ENCODE measurements around the gene TTLL9. TPM values are rescaled to one million over a fixed set of nuclear protein-coding genes. Genes with fewer than 3 reads are reported as not detected.

The TTLL9 gene
- polyA plus RNA-seq, 1 of the 3 experiments (the other 2 are of a cell fraction): 0.23 TPM

DNA sequence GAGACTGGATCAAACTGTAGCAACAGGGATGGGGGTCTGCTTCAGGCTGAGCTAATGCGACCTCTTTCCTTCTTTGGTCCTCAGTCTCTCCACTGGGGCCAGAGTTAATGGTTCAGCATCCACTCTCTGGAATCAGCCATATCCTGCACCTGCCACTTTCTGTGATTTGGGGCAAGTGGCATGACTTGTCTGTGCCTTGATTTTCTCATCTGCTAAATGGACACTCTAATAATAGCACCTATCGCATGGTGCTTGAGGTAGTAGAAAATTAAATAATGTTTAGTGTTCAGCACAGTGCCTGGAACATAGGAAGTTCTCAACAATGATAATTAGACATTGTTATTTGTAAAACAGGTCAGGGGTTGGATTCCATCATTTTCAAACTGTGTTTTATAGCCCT, 103.9 kb downstream of the TTLL9 start:
- peaks cover 10% of the 10 kb centered on the region; the same call in 1 of the 2 replicates for H3K27me3 ChIP-seq (ENCODE audit: insufficient read depth)
- POLR2A ChIA-PET: no interaction called here
- H3K27ac ChIP-seq (ENCODE audit: low read depth in 2 of 2, low read length in 1 of 2): no peak overlapping the region
- H3K36me3 ChIP-seq (replicated peaks in 1 of 2; ENCODE audit: control insufficient read depth in 1 of 2, insufficient read depth in 2 of 2, low read length in 1 of 2): no peaks in the 10 kb centered on the region
- no peaks in the 10 kb centered on the region for H3K9me3 ChIP-seq
- H3F3A ChIP-seq (replicated peaks; ENCODE audit: insufficient read depth): no peaks in the 10 kb centered on the region
- WGBS (ENCODE audit: low lambda C conversion rate): 68% methylated on average over 2 of the region's 2 CpGs
- DNase-seq: no peak
- H3K4me3 ChIP-seq (ENCODE audit: low read depth in 2 of 2, low read length in 1 of 2): no peak overlapping the region
- no peaks in the 10 kb centered on the region for H4K20me1 ChIP-seq (ENCODE audit: insufficient read depth)
- H3K4me1 ChIP-seq (ENCODE audit: control insufficient read depth in 1 of 2, insufficient read depth in 2 of 2, low read depth in 1 of 2, low read length in 1 of 2): peaks cover 0 to 9% of the 10 kb centered on the region in 2 experiments; a peak in 2 of 4 replicates
- H3K9me2 ChIP-seq: no peaks in the 10 kb centered on the region
- no peak overlapping the region for H3K4me2 ChIP-seq
- TF ChIP-seq MEF2A (IDR thresholded peaks at IDR 0.05; ENCODE audit: borderline replicate concordance, low read depth): no peak
- no peak for TF ChIP-seq SMC3 (IDR thresholded peaks at IDR 0.05; ENCODE audit: low read depth, low read length)
- TF ChIP-seq, protein P1, sequence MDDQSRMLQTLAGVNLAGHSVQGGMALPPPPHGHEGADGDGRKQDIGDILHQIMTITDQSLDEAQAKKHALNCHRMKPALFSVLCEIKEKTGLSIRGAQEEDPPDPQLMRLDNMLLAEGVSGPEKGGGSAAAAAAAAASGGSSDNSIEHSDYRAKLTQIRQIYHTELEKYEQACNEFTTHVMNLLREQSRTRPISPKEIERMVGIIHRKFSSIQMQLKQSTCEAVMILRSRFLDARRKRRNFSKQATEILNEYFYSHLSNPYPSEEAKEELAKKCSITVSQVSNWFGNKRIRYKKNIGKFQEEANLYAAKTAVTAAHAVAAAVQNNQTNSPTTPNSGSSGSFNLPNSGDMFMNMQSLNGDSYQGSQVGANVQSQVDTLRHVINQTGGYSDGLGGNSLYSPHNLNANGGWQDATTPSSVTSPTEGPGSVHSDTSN (IDR thresholded peaks at IDR 0.05): no peak
- no peak for TF ChIP-seq EP300 (IDR thresholded peaks at IDR 0.05; ENCODE audit: borderline replicate concordance in 1 of 2, low read depth in 1 of 2, low read length in 1 of 2)
- no peak for TF ChIP-seq TEAD4 (IDR thresholded peaks at IDR 0.05; ENCODE audit: borderline replicate concordance, insufficient read depth)
- CTCF ChIA-PET: no interaction called here
- H3K9ac ChIP-seq: no peak overlapping the region
- no peaks in the 10 kb centered on the region for H3K79me2 ChIP-seq (ENCODE audit: insufficient read depth)
- no peak overlapping the region for H2AFZ ChIP-seq (ENCODE audit: low read depth)

DNA sequence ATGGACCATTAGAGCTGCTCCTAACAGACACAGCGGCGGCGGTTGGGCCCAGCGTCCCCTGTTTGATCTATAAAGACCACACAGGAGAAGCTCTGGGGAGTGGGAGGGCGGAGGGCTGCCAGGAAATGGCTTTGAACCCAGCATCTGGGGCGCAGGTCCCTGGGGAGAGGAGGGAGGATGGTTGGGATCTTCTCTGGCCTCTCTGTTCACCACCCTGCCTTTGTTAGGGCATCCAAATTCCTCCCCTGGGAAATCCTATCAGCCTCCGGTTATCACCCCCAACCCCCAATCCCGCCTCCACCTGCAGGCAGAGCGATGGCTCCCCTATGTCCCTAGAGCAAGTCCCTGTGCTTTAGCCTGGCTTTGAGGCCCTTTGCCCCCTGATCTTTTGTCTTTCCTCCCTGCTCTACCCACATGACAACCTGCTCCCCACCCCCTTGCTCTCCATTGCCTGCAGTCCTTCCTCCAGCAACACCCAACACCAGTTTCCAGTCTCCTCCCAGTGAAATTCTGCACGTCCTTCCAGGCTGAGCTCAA, 104.6 kb downstream of the TTLL9 start:
- Histone ChIP-seq H3K4me1 (ENCODE audit: control insufficient read depth in 1 of 2, insufficient read depth in 2 of 2, low read depth in 1 of 2, low read length in 1 of 2) (peaks cover 0 to 6% of the 10 kb centered on the region in 2 experiments; a peak in 2 of 4 replicates), H3K9me3 (no peaks in the 10 kb centered on the region), H3F3A (replicated peaks; ENCODE audit: insufficient read depth) (no peaks in the 10 kb centered on the region), H3K4me3 (ENCODE audit: low read depth in 2 of 2, low read length in 1 of 2) (no peak overlapping the region), H4K20me1 (ENCODE audit: insufficient read depth) (no peaks in the 10 kb centered on the region), H3K9ac (no peak overlapping the region), H3K36me3 (replicated peaks in 1 of 2; ENCODE audit: control insufficient read depth in 1 of 2, insufficient read depth in 2 of 2, low read length in 1 of 2) (no peaks in the 10 kb centered on the region), H3K9me2 (no peaks in the 10 kb centered on the region), H3K27me3 (ENCODE audit: insufficient read depth) (peaks cover 3% of the 10 kb centered on the region; the same call in 1 of the 2 replicates), H2AFZ (ENCODE audit: low read depth) (no peak overlapping the region), H3K79me2 (ENCODE audit: insufficient read depth) (no peaks in the 10 kb centered on the region), H3K4me2 (no peak overlapping the region), H3K27ac (ENCODE audit: low read depth in 2 of 2, low read length in 1 of 2) (no peak overlapping the region)
- ChIA-PET CTCF (interaction anchor here (0.8 to 1.2 kb wide), 2 partner anchors 117 to 128 kb away, joined by 3 to 4 read pairs; no protein-coding TSS in a partner anchor), POLR2A (no interaction called here)
- no peak for DNase-seq
- TF ChIP-seq FOXM1 (IDR thresholded peaks at IDR 0.05; ENCODE audit: low read depth) (no peak), RAD21 (IDR thresholded peaks at IDR 0.05; ENCODE audit: low read length) (no peak), TCF12 (IDR thresholded peaks at IDR 0.05) (no peak), GABPA (IDR thresholded peaks at IDR 0.05; ENCODE audit: low read depth) (no peak), FOXJ3 (CRISPR knock-in tag; IDR thresholded peaks at IDR 0.05) (no peak), EZH2phosphoT487 (IDR thresholded peaks at IDR 0.05; ENCODE audit: borderline replicate concordance, low read depth) (no peak), YY1 (IDR thresholded peaks at IDR 0.05; ENCODE audit: low read depth) (no peak), FOSL2 (IDR thresholded peaks at IDR 0.05; ENCODE audit: borderline replicate concordance, low read depth) (no peak)
- TF ChIP-seq, protein P2, sequence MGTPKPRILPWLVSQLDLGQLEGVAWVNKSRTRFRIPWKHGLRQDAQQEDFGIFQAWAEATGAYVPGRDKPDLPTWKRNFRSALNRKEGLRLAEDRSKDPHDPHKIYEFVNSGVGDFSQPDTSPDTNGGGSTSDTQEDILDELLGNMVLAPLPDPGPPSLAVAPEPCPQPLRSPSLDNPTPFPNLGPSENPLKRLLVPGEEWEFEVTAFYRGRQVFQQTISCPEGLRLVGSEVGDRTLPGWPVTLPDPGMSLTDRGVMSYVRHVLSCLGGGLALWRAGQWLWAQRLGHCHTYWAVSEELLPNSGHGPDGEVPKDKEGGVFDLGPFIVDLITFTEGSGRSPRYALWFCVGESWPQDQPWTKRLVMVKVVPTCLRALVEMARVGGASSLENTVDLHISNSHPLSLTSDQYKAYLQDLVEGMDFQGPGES (IDR thresholded peaks at IDR 0.05; ENCODE audit: low read depth, low read length): no peak
- 70% methylated on average over 7 of the region's 10 CpGs for WGBS (ENCODE audit: low lambda C conversion rate)

All from SK-N-SH (cell line).